ENCODE data around the gene CASZ1. TPM values are rescaled to one million over a fixed set of nuclear protein-coding genes. Genes with fewer than 3 reads are reported as not detected.

Gene CASZ1
- total and polyA plus RNA-seq, 10 of the 15 experiments (the other 5 are each of a cell fraction or from before 2014, with no cell fraction given), result 0.52 to 9.8 (median 3.7) TPM

DNA sequence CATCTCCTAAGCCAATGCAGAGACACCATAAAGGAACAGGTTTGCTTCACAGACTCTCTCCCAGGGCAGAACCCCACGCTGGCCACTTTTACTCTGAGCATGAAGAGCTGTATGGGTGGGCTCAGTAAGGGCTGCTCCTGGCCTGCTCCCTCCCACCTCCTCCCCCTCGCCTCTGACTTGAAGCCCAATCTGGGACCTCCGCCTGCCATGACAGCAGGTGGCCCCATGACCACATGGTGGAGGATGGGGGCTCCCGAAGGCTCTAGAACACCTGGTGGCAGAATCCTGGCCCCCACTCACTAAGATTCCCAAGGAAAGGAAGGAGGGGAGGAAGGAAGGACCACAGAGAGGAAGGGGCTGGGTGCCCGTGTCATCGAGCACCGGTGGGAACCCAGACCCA is 23.7 kb downstream of the CASZ1 start:
- Histone ChIP-seq H3K27me3 (replicated peaks in 1 of 2; ENCODE audit: control insufficient read depth in 2 of 2, insufficient read depth in 2 of 2, low read length in 1 of 2) (peaks cover 2 to 3% of the 10 kb centered on the region in 2 experiments; a peak in 2 of 4 replicates), H3K9ac (ENCODE audit: control insufficient read depth, insufficient read depth, low read length) (no peak overlapping the region), H3K4me3 (no peak overlapping the region), H3K27ac (ENCODE audit: control insufficient read depth, insufficient read depth) (no peak overlapping the region), H3K36me3 (ENCODE audit: control insufficient read depth in 2 of 2, insufficient read depth in 2 of 2, low read length in 1 of 2) (no peaks in the 10 kb centered on the region), H3K79me2 (ENCODE audit: control insufficient read depth, insufficient read depth, low read length) (no peaks in the 10 kb centered on the region), H4K20me1 (ENCODE audit: control insufficient read depth, insufficient read depth) (no peaks in the 10 kb centered on the region), H2AFZ (ENCODE audit: control insufficient read depth, low read depth, low read length) (no peak overlapping the region), H3K9me3 (replicated peaks; ENCODE audit: control insufficient read depth, insufficient read depth, low read length) (no peaks in the 10 kb centered on the region; the same call in 2 of the 3 replicates), H3K4me1 (ENCODE audit: control insufficient read depth, insufficient read depth, low read length) (no peaks in the 10 kb centered on the region), H3K4me2 (ENCODE audit: control insufficient read depth, insufficient read depth) (no peak overlapping the region)
- CTCF ChIA-PET, result interaction anchor here (1.1 kb wide), 1 partner anchor 265 kb away, joined by 3 read pairs; no protein-coding TSS in a partner anchor
- in situ Hi-C loops (cut with MboI), result no loop called here
- ATAC-seq (no peak), FAIRE-seq (no peak), DNase-seq (ENCODE audit: low read depth, low spot score) (no peak)
- no peak for TF ChIP-seq FOS (IDR thresholded peaks at IDR 0.05; ENCODE audit: borderline replicate concordance, extremely low read depth, insufficient read length)
- TF ChIP-seq CREB1 (IDR thresholded peaks at IDR 0.05; ENCODE audit: low read depth), result no peak
- TF ChIP-seq SUZ12 (IDR thresholded peaks at IDR 0.05; ENCODE audit: unreplicated experiment), result no peak
- TF ChIP-seq, protein P1, sequence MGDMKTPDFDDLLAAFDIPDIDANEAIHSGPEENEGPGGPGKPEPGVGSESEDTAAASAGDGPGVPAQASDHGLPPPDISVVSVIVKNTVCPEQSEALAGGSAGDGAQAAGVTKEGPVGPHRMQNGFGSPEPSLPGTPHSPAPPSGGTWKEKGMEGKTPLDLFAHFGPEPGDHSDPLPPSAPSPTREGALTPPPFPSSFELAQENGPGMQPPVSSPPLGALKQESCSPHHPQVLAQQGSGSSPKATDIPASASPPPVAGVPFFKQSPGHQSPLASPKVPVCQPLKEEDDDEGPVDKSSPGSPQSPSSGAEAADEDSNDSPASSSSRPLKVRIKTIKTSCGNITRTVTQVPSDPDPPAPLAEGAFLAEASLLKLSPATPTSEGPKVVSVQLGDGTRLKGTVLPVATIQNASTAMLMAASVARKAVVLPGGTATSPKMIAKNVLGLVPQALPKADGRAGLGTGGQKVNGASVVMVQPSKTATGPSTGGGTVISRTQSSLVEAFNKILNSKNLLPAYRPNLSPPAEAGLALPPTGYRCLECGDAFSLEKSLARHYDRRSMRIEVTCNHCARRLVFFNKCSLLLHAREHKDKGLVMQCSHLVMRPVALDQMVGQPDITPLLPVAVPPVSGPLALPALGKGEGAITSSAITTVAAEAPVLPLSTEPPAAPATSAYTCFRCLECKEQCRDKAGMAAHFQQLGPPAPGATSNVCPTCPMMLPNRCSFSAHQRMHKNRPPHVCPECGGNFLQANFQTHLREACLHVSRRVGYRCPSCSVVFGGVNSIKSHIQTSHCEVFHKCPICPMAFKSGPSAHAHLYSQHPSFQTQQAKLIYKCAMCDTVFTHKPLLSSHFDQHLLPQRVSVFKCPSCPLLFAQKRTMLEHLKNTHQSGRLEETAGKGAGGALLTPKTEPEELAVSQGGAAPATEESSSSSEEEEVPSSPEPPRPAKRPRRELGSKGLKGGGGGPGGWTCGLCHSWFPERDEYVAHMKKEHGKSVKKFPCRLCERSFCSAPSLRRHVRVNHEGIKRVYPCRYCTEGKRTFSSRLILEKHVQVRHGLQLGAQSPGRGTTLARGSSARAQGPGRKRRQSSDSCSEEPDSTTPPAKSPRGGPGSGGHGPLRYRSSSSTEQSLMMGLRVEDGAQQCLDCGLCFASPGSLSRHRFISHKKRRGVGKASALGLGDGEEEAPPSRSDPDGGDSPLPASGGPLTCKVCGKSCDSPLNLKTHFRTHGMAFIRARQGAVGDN (IDR thresholded peaks at IDR 0.05), result no peak
- TF ChIP-seq SMAD5 (IDR thresholded peaks at IDR 0.05; ENCODE audit: low read depth), result no peak
- no peak for TF ChIP-seq BCL11A (IDR thresholded peaks at IDR 0.05; ENCODE audit: low read depth, low read length)
- TF ChIP-seq SMARCA5 (IDR thresholded peaks at IDR 0.05), result no peak
- TF ChIP-seq DPF2 (IDR thresholded peaks at IDR 0.05), result no peak
- no peak for TF ChIP-seq PAX8 (IDR thresholded peaks at IDR 0.05)
- no peak for TF ChIP-seq ATF7 (IDR thresholded peaks at IDR 0.05; ENCODE audit: low read depth)
- POLR2A ChIA-PET, result no interaction called here
- RAD21 ChIA-PET (ENCODE audit: unreplicated experiment), result interaction anchor here (1.0 kb wide), 1 partner anchor 13 kb away, joined by 3 read pairs; no protein-coding TSS in a partner anchor
- no TSS peak for BruUV-seq (replicated peaks)
- intact Hi-C loops (cut with micrococcal nuclease; ENCODE audit: unreplicated experiment), result no loop called here
- WGBS (ENCODE audit: insufficient coverage, insufficient replicate concordance, low lambda C conversion rate, missing lambda C conversion rate), result 31% methylated on average over 7 of the region's 7 CpGs
- SMC1A ChIA-PET (ENCODE audit: uncharacterized antibody, unreplicated experiment), result no interaction called here
